Stimulated activated CD8-positive, alpha-beta memory T cell treated with anti-CD3 and anti-CD28 coated beads, Interleukin-7, amount 100 ng/mL, for 1 hour (primary cell): Measurements from ENCODE around the gene STAT1.
"Not testable (repeated sequence)": the region's sequence is repeated elsewhere in the genome, so short reads cannot be mapped to it uniquely, and the experiment has no call there.

Experiments
- DNase-seq, 2 donors: peaks; one replicate each; pipeline ENCODE4 v3.0.0-alpha.2; 2020; ENCODE audit warnings: low read depth in 2 of 2

The STAT1 gene

DNA sequence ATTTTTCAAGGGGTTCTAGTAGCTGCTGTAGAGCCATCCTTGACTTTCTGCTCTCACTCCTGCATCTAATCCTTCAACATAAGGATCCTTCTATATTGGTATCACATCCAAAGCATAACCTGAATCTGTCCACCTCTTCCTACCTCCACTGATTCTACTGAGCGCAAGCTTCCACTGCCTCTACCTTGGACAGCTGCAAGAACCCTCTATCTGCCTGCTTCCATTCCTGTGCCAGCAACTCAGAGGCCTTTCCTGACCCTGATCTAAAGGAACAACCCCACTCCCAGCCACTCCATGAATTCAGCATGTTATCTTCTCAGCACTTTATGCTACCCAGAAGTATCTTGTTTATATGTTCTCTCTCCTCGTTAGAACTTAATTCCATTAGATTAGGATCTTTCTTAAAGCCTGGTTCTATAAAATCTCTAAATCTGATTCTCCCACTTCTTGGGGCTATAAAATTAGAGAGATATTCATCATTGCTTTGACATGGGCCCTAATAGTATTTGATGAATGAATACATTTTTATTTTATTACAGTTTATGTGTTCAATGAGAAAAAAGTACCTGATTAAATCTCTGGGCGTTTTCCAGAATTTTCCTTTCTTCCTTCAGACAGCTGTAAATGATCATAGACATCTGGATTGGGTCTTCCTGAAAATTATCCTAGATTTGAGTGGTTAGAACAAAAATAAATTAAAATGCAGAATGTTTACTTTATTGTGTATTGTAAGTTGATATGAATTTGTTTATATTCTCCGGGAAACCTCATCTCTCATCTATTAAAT, 6.8 kb downstream of the STAT1 start:
- no peak for DNase-seq

GRCh38 chr2:191006297-191006696, 7.7 kb downstream of the STAT1 start:
- DNase-seq = no peak

DNA sequence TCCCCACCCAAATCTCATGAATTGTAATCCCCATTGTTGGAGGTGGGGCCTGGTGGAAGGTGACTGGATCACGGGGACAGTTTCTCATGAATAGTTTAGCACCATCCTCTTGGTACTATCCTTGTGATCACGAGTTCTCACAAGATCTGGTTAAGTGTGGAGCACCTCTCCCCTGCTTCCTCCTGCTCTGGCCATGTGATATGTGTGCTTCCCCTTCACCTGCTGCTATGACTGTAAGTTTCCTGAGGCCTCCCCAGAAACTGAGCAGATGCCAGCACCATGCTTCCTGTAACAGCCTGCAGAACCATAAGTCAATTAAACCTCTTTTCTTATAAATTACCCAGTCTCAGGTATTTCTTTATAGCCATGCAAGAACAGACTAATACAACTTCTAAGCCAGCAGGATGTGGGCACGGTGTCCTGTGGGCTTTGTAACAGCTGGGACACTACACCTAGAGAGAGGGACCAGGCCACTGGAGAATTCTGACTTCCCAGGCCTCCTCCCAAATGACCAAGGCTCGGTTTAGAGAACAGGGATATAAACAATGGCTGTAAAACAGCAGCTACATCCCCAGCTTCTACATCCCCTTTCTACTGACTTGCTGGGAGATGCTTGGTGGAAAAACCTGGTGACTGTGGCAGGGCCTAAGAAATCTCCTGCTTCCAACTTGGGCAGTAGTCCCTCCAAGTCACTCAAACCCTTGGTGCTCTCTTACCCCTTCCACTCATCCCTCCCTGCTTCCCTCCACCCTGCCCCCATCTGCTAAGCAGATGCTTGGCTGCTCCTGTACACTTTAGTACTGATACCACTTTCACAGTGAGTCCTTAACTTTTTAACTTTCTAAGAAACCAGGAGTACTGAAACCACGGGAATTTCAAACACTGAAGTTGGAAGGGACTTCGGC, 10.3 kb downstream of the STAT1 start:
- no peak for DNase-seq

- DNase-seq = no peak
Measured at GRCh38 chr2:191001624-191002023, 12.3 kb downstream of the STAT1 start.

GRCh38 chr2:191001032-191001431, 12.9 kb downstream of the STAT1 start:
- no peak for DNase-seq

GRCh38 chr2:190999949-191000665, 13.9 kb downstream of the STAT1 start:
- no peak for DNase-seq

- DNase-seq = no peak
Measured at GRCh38 chr2:190999058-190999457, 14.9 kb downstream of the STAT1 start.

DNA sequence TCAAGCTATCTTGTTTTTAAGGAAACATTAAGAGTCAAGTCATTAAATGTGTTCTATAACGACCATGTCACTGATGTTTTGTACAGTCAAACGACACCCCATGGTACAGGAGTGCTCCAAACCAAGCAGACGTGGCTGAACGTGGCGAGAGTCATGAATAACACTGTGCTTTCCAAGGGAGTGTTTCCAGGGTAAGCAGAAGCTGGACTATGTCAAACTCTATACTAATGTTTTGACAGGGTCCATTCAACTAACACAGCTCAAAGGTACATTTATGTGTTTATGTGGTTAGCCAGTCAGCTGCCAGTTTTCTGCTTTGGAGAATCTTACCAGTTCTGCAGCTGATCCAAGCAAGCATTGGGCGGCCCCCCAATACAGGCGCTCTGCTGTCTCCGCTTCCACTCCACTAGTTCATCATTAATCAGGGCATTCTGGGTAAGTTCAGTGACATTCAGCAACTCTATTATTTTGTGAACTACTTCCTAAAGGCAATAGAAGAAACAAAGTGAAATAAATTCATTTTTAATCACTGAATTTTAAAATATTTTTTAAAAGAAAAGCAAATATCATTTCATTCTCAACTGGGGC, 16.4 kb downstream of the STAT1 start:
- DNase-seq = no peak

DNA sequence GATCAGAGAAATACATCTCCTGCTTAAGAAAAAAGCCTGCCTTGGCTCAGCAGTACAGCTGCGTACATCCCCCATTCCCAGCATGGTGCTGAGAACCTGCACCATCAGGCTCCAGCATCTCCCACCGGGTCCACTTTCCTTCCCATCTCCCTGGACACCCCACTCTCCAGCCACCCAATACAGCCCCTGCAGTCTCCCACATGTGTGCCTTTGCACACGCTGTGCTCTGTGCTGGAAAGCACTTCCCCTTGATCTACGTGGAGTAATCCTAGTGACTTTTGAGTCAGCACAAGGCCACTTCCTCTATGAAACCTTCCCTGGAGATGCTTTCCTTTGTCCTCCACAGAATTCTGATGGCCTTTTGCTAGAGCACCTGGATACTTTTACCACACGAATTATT, 17.0 kb downstream of the STAT1 start:
- DNase-seq = no peak

DNA sequence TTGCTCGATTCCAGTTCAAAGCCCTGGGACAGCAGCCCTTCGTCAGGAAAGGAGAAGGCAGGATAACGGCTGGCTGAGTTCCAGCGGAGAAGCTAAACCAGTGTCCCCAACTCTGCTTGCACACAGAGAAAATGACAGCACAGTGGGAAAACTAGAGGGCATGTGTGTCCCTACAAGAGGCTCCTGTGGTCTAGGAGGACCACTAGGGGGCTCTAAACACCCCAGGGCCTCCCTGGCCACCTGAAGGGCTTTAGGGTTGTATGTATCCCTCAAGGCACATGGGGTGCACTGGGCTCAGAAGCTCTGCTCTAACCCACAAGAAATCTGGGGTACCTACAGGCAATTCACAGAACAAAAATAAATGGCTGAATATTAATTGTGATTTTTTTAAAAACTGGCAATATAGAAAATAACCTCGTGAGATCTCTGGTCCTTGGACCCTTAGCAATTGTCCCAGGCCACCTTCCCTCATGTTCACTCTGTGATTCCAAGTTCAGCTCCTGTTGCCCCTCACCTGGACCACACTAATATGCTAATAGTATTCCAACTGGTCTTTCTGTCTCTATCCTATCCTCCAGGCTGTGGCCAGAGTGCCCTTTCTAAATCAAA, 17.5 kb downstream of the STAT1 start:
- no peak for DNase-seq

DNA sequence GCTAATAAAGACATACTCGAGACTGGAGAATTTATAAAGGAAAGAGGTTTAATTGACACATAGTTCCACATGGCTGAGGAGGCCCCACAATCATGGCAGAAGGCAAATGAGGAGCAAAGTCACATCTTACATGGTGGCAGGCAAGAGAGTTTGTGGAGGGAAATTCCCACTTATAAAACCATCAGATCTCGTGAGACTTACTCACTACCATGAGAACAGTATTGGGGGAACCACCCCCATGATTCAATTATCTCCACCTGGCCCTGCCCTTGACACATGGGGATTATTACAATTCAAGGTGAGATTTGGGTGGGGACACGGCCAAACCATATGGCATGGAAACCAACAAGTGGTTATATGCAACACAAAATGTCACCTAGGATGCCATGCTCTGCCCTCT, 18.7 kb downstream of the STAT1 start:
- not testable (repeated sequence) for DNase-seq

DNA sequence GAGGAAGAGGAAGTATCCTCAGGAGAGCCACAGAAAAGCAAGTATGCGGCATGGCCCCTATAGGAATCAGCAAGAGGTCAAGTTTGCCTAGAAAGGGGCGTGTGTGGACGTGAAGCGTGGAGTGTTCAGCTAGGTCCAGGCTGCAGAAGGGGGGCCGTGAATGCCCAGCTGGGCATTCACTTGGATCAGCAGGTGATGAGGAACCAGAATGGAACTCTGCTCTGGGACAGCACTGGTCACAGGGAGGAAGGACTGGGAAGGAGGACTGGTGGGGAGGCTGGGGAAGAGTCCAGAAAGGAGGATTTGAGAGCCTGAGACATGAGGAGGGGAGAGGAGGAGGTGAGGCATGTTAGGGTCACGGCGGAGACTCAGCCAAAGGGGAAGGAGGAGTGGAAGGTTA, 19.8 kb downstream of the STAT1 start:
- DNase-seq = no peak

GRCh38 chr2:190993292-190993643, 20.7 kb downstream of the STAT1 start:
- DNase-seq = no peak

- no peak for DNase-seq
Measured at GRCh38 chr2:190990132-190990531, 23.8 kb downstream of the STAT1 start.

- DNase-seq = no peak
Measured at GRCh38 chr2:190988910-190989309, 25.1 kb downstream of the STAT1 start.

GRCh38 chr2:190987938-190988337, 26.0 kb downstream of the STAT1 start:
- DNase-seq = no peak

DNA sequence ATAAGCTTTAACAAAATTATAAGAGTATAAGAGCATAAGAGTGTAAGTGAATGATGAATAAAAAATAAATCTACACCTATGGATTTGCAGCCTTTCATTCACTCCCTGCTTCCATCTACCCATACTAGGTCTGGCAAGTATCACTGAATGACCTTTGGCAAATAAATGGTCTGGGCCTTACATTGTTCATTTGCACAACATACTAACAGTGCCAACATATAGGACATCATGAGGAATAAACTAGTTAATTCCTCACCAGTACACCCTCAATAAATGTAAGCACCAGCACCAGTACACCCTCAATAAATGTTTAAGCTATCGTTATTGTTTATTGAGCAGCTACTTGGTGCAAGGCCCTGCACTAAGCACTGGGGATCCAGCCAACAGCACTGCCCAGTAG, 26.9 kb downstream of the STAT1 start:
- DNase-seq = no peak

DNA sequence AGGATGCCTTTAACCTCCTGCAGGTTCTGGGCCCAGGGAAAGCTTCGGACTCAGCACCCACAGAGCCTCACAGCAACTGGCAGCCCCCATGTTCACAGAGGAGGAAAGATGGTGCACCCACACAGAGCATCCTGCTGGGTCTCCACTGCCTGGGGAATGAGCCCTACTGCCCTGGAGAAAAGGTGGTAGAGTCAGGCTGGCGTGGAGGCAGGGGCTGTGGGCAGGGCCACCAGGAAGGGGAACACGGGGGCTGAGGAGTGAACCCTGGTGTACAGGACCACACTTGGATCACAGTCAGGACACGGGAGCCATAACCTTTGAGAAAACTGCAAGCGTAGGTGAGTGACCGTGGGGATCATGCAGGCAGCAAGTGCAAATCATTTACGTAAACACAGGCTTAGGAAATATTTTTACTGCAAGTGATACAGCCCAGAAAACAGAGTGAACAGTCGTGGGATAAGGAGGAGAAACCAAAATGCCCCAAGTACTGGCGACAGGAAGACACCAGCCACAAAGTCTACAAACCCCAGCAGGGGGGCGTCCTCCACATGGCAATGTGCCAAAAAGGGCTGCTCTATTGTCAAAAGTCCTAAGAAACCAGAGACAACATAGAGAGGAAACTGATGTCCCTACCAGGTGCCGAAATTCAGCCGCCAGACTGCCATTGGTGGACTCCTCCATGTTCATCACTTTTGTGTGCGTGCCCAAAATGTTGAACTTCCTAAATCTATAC, 27.6 kb downstream of the STAT1 start:
- no peak for DNase-seq

GRCh38 chr2:190984595-190984994, 29.4 kb downstream of the STAT1 start:
- DNase-seq = no peak

- DNase-seq = no peak
Measured at GRCh38 chr2:190982262-190983034, 31.5 kb downstream of the STAT1 start.
